OCI-LY7 (cell line): Measurements from ENCODE around the gene GRK3.

Experiments used
- EZH2phosphoT487 ChIP-seq: fragments of 200-600 bp; sonication (generic); IDR thresholded peaks from 2 replicates; pipeline ENCODE4 v1.6.1; 2018; ENCODE audit warnings: low read depth, borderline replicate concordance, mild to moderate bottlenecking, mixed run types, antibody characterized with exemption, low read length, moderate library complexity, mixed read lengths
- TF ChIP-seq, protein P1 (sequence below): fragments of 200-600 bp; sonication (generic); conservative IDR thresholded peaks from 2 replicates; pipeline ENCODE4 v1.5.1; 2014; ENCODE audit warnings: mild to moderate bottlenecking, antibody characterized with exemption, low read length, moderate library complexity, mixed read lengths

DNA sequence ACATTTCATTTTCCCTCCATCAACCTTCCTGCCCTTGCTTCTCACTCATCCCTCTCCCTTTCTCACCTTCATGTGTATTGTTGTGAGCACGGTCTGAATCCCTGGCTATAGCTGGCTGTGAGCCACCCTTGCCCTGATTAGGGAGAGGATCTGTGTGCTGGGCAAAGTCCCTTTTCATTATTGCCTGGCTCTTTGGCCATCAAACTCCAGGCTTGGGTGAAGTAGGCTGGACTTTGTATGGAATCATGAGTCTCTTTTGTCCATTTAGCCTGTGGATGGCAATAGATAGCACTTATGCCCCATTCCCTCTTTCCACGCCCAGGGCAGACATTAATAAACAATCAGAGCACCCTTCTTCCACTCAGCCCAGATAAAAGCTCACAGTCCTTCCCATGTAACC, 184.2 kb downstream of the GRK3 start:
- TF ChIP-seq, protein P1, sequence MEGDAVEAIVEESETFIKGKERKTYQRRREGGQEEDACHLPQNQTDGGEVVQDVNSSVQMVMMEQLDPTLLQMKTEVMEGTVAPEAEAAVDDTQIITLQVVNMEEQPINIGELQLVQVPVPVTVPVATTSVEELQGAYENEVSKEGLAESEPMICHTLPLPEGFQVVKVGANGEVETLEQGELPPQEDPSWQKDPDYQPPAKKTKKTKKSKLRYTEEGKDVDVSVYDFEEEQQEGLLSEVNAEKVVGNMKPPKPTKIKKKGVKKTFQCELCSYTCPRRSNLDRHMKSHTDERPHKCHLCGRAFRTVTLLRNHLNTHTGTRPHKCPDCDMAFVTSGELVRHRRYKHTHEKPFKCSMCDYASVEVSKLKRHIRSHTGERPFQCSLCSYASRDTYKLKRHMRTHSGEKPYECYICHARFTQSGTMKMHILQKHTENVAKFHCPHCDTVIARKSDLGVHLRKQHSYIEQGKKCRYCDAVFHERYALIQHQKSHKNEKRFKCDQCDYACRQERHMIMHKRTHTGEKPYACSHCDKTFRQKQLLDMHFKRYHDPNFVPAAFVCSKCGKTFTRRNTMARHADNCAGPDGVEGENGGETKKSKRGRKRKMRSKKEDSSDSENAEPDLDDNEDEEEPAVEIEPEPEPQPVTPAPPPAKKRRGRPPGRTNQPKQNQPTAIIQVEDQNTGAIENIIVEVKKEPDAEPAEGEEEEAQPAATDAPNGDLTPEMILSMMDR = no peak
- TF ChIP-seq EZH2phosphoT487 = no peak
